Activated CD8-positive, alpha-beta T cell treated with anti-CD3 and anti-CD28 coated beads, Interleukin-2, amount 10 ng/mL, durations not matched to agents 7 days and 5 days (primary cell): ENCODE results near the gene FILIP1. TPM values are rescaled to one million over a fixed set of nuclear protein-coding genes. Genes with fewer than 3 reads are reported as not detected.
"Not testable (repeated sequence)": the region's sequence is repeated elsewhere in the genome, so short reads cannot be mapped to it uniquely, and the experiment has no call there.

ENCODE experiments used
- ATAC-seq: fragments of 150-1000 bp; cut with Tn5 transposase; one replicate; pipeline ENCODE4 v1.10.0; 2021; ENCODE audit warnings: moderate library complexity
- CTCF ChIA-PET: fragments of 350-600 bp; sonication (Branson Sonifier 250); formaldehyde crosslinking; loops from one replicate; lab custom pipeline; 2021; ENCODE audit warnings: antibody characterized with exemption; lab: Charles Lee
- POLR2A ChIA-PET: fragments of 350-600 bp; sonication (Branson Sonifier 250); formaldehyde crosslinking; loops from one replicate; lab custom pipeline; 2021; ENCODE audit warnings: antibody characterized with exemption; lab: Charles Lee
- DNase-seq: peaks from one replicate; pipeline ENCODE4 v3.0.0-alpha.2; 2020
- H3K27ac Mint-ChIP-seq: one replicate; pipeline ENCODE4 v1.8.0; 2021; ENCODE audit warnings: mild to moderate bottlenecking, mixed read lengths
- H3K27me3 Mint-ChIP-seq: one replicate; pipeline ENCODE4 v1.8.0; 2021; ENCODE audit warnings: low read depth, mixed read lengths
- H3K36me3 Mint-ChIP-seq: one replicate; pipeline ENCODE4 v1.8.0; 2021; ENCODE audit warnings: low read depth, mixed read lengths
- H3K4me1 Mint-ChIP-seq: one replicate; pipeline ENCODE4 v1.8.0; 2021; ENCODE audit warnings: low read depth, mixed read lengths
- H3K4me3 Mint-ChIP-seq: one replicate; pipeline ENCODE4 v1.8.0; 2021; ENCODE audit warnings: mild to moderate bottlenecking, mixed read lengths
- H3K9me3 Mint-ChIP-seq: one replicate; pipeline ENCODE4 v1.8.0; 2022; ENCODE audit warnings: mixed read lengths; ENCODE audit not compliant: insufficient read depth
- total RNA-seq, 2 experiments: library from RNA; stranded (reverse); gene quantifications; one replicate each; pipeline ENCODE4 v1.2.3, GENCODE V29; 2021

FILIP1 gene
- total RNA-seq, 2 experiments from 2014 or later: not detected

DNA sequence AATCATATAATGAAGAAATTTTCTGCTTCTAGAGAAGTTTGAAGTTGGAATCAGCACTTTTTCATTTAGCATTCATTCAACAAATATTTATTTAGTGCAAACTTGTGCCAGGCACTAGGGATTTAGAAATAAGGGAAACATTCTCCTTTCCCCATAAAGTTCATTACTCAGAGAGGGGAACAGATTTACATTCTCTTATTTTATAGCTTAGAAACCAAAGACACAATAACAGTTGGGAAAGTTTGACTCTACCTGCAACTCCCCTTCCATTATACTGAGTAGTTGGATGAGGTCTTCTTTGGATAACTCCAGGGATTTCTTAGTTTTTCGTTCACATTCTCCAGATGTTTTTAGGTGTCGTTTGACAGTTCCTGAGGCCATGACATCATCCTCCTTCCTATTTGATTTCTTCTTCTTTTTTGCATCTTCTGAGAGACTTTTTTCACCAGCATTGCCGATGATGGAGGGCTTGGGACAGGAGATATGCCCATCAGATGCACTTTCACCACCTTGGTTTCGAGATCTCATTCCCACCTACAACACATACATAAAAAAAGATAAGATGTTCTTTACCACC is 79.1 kb downstream of the FILIP1 start:
- no peaks in the 10 kb centered on the region for H3K4me1 Mint-ChIP-seq
- no peaks in the 10 kb centered on the region for H3K36me3 Mint-ChIP-seq
- ATAC-seq (no peak), DNase-seq (no peak)
- POLR2A ChIA-PET: no interaction called here
- CTCF ChIA-PET: no interaction called here
- H3K9me3 Mint-ChIP-seq: no peaks in the 10 kb centered on the region
- no peak overlapping the region for H3K27ac Mint-ChIP-seq
- H3K27me3 Mint-ChIP-seq: peaks cover 5% of the 10 kb centered on the region
- no peak overlapping the region for H3K4me3 Mint-ChIP-seq

GRCh38 chr6:75412969-75413662 is 80.5 kb downstream of the FILIP1 start:
- ATAC-seq (no peak), DNase-seq (no peak)
- no peaks in the 10 kb centered on the region for H3K9me3 Mint-ChIP-seq
- H3K4me3 Mint-ChIP-seq: no peak overlapping the region
- ChIA-PET CTCF (no interaction called here), POLR2A (no interaction called here)
- H3K27me3 Mint-ChIP-seq: peaks cover 5% of the 10 kb centered on the region
- H3K4me1 Mint-ChIP-seq: no peaks in the 10 kb centered on the region
- no peak overlapping the region for H3K27ac Mint-ChIP-seq
- no peaks in the 10 kb centered on the region for H3K36me3 Mint-ChIP-seq

- H3K9me3 Mint-ChIP-seq, H3K27ac Mint-ChIP-seq, CTCF ChIA-PET, ATAC-seq, DNase-seq, H3K36me3 Mint-ChIP-seq, H3K27me3 Mint-ChIP-seq, H3K4me1 Mint-ChIP-seq, H3K4me3 Mint-ChIP-seq: not testable (repeated sequence)
- POLR2A ChIA-PET: interaction anchor here (0.5 kb wide), 1 partner anchor 86 kb away, joined by 3 read pairs; no protein-coding TSS in a partner anchor
These were observed 83.0 kb downstream of the FILIP1 start for GRCh38 chr6:75410564-75410963.

DNA sequence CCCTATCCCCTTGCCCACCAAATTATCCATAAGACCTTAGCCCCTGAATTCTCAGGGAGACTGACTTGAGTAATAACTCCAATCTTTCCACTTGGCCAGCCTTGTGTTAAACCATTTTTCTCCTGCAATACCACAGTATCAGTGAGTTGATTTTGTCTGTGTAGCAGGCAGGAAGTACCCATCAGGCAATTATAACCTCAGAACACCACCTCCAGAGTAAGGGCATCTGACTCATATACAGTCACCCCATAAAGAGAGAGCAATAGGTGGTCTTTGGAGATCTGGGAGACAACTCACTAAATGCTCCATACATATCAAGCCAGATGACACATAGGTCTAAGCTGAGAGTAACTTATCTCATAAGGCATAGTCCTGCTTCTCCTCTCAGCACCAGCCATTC is 83.7 kb downstream of the FILIP1 start:
- ChIA-PET POLR2A (interaction anchor here (0.5 kb wide), 1 partner anchor 86 kb away, joined by 3 read pairs; no protein-coding TSS in a partner anchor), CTCF (no interaction called here)
- H3K9me3 Mint-ChIP-seq: no peaks in the 10 kb centered on the region
- ATAC-seq: no peak
- peaks cover 5% of the 10 kb centered on the region for H3K27me3 Mint-ChIP-seq
- no peaks in the 10 kb centered on the region for H3K36me3 Mint-ChIP-seq
- DNase-seq: no peak
- no peaks in the 10 kb centered on the region for H3K4me1 Mint-ChIP-seq
- H3K4me3 Mint-ChIP-seq: no peak overlapping the region
- no peak overlapping the region for H3K27ac Mint-ChIP-seq

DNA sequence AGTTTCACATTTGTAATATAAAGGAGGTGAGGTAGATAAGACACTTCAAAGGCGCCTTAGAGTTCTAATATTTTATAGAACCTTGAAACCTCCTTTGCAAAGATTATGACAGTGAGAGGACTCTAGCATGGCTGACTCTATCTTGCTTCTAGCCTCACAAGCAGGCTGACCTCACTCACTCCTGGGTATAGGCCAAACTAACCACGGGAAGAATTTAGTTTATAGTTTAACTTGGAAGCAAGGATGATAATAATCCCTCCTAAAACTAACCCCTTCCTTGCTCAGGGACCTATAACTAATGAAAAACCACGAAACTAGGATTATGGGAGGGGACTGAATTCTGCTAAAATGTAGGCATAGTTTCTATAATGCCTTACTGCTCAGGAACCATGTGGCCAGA is 84.3 kb downstream of the FILIP1 start:
- ATAC-seq: no peak
- Mint-ChIP-seq H3K27ac (no peak overlapping the region), H3K4me1 (no peaks in the 10 kb centered on the region), H3K27me3 (peaks cover 2% of the 10 kb centered on the region), H3K4me3 (no peak overlapping the region), H3K9me3 (no peaks in the 10 kb centered on the region), H3K36me3 (no peaks in the 10 kb centered on the region)
- ChIA-PET POLR2A (no interaction called here), CTCF (no interaction called here)
- no peak for DNase-seq

- POLR2A ChIA-PET: no interaction called here
- CTCF ChIA-PET: no interaction called here
- ATAC-seq (no peak), DNase-seq (no peak)
- peaks cover 13% of the 10 kb centered on the region for H3K27me3 Mint-ChIP-seq
- H3K27ac Mint-ChIP-seq: no peak overlapping the region
- H3K36me3 Mint-ChIP-seq: no peaks in the 10 kb centered on the region
- H3K4me1 Mint-ChIP-seq: no peaks in the 10 kb centered on the region
- no peaks in the 10 kb centered on the region for H3K9me3 Mint-ChIP-seq
- no peak overlapping the region for H3K4me3 Mint-ChIP-seq
These were observed 90.0 kb downstream of the FILIP1 start for GRCh38 chr6:75403563-75404080.

DNA sequence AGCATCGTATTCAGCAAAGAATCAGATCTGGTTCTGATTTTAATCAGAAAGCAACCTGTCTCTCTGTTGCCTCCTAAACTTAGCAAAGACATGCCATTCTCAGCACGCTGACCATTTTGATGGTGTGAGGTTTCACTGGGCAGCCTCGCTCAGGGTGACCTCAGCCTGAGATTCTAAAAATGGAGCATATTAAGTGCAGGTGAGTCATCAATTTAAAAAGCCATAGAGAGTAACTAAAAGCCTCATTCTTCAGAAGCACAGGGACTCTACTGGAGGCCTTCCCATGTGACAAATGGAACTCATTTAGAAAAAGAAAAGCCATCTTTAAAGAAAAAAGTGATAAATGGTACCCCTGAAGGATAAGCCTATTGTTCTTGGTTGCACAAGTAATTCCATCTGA is 91.3 kb downstream of the FILIP1 start:
- ATAC-seq (no peak), DNase-seq (no peak)
- no peak overlapping the region for H3K4me3 Mint-ChIP-seq
- no peaks in the 10 kb centered on the region for H3K36me3 Mint-ChIP-seq
- H3K9me3 Mint-ChIP-seq: no peaks in the 10 kb centered on the region
- CTCF ChIA-PET: no interaction called here
- H3K27me3 Mint-ChIP-seq: peaks cover 17% of the 10 kb centered on the region
- H3K27ac Mint-ChIP-seq: no peak overlapping the region
- H3K4me1 Mint-ChIP-seq: no peaks in the 10 kb centered on the region
- POLR2A ChIA-PET: no interaction called here

- Mint-ChIP-seq H3K4me1 (no peaks in the 10 kb centered on the region), H3K27ac (no peak overlapping the region), H3K9me3 (no peaks in the 10 kb centered on the region), H3K27me3 (peaks cover 14% of the 10 kb centered on the region), H3K36me3 (no peaks in the 10 kb centered on the region), H3K4me3 (no peak overlapping the region)
- ChIA-PET POLR2A (no interaction called here), CTCF (interaction anchor here (0.9 kb wide), 1 partner anchor 130 kb away, joined by 3 read pairs; no protein-coding TSS in a partner anchor)
- ATAC-seq: no peak
- no peak for DNase-seq
These were observed 95.7 kb downstream of the FILIP1 start for GRCh38 chr6:75397656-75398465.

GRCh38 chr6:75397171-75397570 is 96.4 kb downstream of the FILIP1 start:
- no peak overlapping the region for H3K4me3 Mint-ChIP-seq
- H3K4me1 Mint-ChIP-seq: no peaks in the 10 kb centered on the region
- CTCF ChIA-PET: no interaction called here

GRCh38 chr6:75396005-75396800 is 97.4 kb downstream of the FILIP1 start:
- DNase-seq: no peak
- ChIA-PET POLR2A (no interaction called here), CTCF (no interaction called here)
- ATAC-seq: no peak
- Mint-ChIP-seq H3K4me3 (no peak overlapping the region), H3K9me3 (no peaks in the 10 kb centered on the region), H3K36me3 (no peaks in the 10 kb centered on the region), H3K27ac (no peak overlapping the region), H3K27me3 (peaks cover 12% of the 10 kb centered on the region), H3K4me1 (no peaks in the 10 kb centered on the region)

More at GRCh38 chr6:75397171-75397570, 96.4 kb downstream of the FILIP1 start:
- no peaks in the 10 kb centered on the region for H3K36me3 Mint-ChIP-seq
- H3K9me3 Mint-ChIP-seq: no peaks in the 10 kb centered on the region
- ATAC-seq (no peak), DNase-seq (no peak)
- no peak overlapping the region for H3K27ac Mint-ChIP-seq
- POLR2A ChIA-PET: no interaction called here
- peaks cover 14% of the 10 kb centered on the region for H3K27me3 Mint-ChIP-seq

DNA sequence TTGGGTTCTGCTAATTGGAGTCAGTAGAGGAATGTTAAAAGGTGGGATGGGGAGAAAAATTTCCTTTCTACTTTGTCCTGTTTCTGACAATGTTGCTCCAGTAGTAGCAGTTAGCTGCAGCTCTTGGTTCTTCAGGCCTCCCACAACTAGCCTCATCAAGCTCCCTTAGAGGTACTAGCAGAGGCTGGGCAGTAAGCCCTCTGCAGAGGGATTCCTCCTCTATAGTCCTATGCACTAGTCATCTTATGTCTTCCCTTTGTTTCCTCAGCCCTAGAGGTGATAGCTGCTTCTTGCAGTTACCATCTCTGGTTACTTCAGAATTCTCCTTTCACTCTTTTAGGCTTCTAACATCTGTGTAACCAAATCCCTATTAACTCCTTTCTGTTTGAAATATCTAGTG is 99.8 kb downstream of the FILIP1 start:
- no peaks in the 10 kb centered on the region for H3K4me1 Mint-ChIP-seq
- CTCF ChIA-PET: no interaction called here
- no peak overlapping the region for H3K4me3 Mint-ChIP-seq
- H3K9me3 Mint-ChIP-seq: no peaks in the 10 kb centered on the region
- ATAC-seq (no peak), DNase-seq (no peak)
- no peak overlapping the region for H3K27ac Mint-ChIP-seq
- H3K36me3 Mint-ChIP-seq: no peaks in the 10 kb centered on the region
- POLR2A ChIA-PET: no interaction called here
- peaks cover 5% of the 10 kb centered on the region for H3K27me3 Mint-ChIP-seq
